AG04450 (cell line): ENCODE data around the gene ZNF14. TPM values are rescaled to one million over a fixed set of nuclear protein-coding genes. Genes with fewer than 3 reads are reported as not detected.

Source experiments
- CTCF ChIA-PET: fragments of 300-600, 350-600 bp; formaldehyde crosslinking; extraction: SDS; loops from one replicate; lab custom pipeline; 2022; ENCODE audit warnings: antibody characterized with exemption, inconsistent platforms; lab: Charles Lee
- POLR2A ChIA-PET: fragments of 350-600 bp; formaldehyde crosslinking; extraction: SDS; loops from one replicate; lab custom pipeline; 2021; ENCODE audit warnings: antibody characterized with exemption, inconsistent platforms; lab: Yijun Ruan, JAX
- DNase-seq: peaks from one replicate; pipeline ENCODE4 v3.0.0-alpha.2; 2011; ENCODE audit warnings: low read depth, low spot score
- H3K27ac ChIP-seq: one replicate; pipeline ENCODE4 v1.5.1; 2012; ENCODE audit warnings: low read depth, low read length, control low read depth
- H3K27me3 ChIP-seq: one replicate; pipeline ENCODE4 v1.6.0; 2012; ENCODE audit warnings: low read length; ENCODE audit not compliant: control insufficient read depth, insufficient read depth
- H3K4me3 ChIP-seq: 2 replicates; pipeline ENCODE4 v1.5.1; 2011; ENCODE audit warnings: mild to moderate bottlenecking, low read depth, low read length, control low read depth
- H3K9me3 ChIP-seq: 2 replicates; pipeline ENCODE4 v1.5.1; 2012; ENCODE audit warnings: low read length; ENCODE audit not compliant: control insufficient read depth, insufficient read depth
- polyA plus RNA-seq: library from polyadenylated mRNA; depleted of rRNA; stranded (reverse); fragments of >200 nt; gene quantifications from 2 replicates; pipeline ENCODE4 v1.2.3, GENCODE V29; 2011
- TF ChIP-seq, protein P1 (sequence below): IDR thresholded peaks from 2 replicates; pipeline ENCODE4 v1.5.1; 2011; ENCODE audit warnings: low read depth, low read length, control low read depth, inconsistent platforms

Gene ZNF14
- polyA plus RNA-seq, 1 experiment = 4.2 TPM

DNA sequence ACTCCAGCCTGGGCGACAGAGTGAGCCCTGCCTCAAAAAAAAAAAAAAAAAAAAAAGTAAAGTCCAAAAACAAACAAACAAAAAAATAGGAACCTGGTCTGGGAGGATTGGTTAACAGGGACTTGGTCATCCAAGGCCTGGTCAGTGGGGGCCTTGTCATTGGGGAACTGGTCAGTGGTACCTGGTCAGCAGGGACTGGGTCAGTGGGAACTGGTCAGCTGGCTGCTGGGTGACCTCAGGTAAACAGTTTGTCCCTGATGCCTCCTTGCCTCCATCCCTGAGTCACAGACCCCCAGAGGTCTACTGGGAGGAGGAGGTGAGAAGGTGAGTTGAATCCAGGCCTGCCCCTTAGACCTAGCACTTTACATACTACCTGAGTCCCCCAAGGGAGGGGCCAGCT lies 5.7 kb upstream of the ZNF14 start:
- POLR2A ChIA-PET = no interaction called here
- TF ChIP-seq, protein P1, sequence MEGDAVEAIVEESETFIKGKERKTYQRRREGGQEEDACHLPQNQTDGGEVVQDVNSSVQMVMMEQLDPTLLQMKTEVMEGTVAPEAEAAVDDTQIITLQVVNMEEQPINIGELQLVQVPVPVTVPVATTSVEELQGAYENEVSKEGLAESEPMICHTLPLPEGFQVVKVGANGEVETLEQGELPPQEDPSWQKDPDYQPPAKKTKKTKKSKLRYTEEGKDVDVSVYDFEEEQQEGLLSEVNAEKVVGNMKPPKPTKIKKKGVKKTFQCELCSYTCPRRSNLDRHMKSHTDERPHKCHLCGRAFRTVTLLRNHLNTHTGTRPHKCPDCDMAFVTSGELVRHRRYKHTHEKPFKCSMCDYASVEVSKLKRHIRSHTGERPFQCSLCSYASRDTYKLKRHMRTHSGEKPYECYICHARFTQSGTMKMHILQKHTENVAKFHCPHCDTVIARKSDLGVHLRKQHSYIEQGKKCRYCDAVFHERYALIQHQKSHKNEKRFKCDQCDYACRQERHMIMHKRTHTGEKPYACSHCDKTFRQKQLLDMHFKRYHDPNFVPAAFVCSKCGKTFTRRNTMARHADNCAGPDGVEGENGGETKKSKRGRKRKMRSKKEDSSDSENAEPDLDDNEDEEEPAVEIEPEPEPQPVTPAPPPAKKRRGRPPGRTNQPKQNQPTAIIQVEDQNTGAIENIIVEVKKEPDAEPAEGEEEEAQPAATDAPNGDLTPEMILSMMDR = no peak

DNA sequence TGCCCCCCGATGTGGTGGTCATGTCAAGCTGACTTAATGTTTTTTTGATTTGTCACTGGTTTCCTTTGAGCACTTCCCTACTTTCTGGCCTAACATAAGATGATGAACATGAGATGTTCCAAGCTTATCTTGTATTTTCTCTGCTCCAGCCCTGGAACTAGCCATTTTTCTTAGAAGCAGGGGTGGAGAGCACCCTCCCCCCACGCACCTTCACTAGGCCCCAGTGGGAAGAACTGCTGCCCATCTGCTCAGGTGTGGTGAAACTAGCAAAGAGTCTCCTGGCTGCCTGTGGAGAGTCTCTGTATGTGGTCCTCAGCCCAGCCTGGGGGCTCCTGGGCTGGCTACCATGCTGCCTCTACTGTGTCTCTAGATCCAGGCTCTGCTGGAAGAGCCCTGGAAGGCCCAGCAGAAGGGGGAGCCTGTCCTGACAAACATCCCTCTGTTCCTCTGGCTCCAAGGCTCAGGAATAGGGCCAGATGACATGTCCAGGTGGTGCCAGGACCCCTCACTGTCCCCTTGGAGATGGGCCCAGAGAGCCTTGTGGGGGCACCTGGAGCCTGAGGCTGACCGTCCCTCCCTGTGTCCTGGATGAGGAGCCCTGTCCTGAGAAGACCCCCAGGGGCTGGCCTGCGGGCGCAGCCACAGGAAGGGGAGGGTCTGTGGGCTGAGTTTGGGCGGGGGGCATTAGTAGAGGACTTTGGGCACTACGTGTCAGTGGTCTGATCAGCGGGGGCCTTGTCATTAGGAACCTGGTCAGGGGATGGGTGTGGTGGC lies 4.8 kb upstream of the ZNF14 start:
- H3K27me3 ChIP-seq = no peaks in the 10 kb centered on the region
- CTCF ChIA-PET = no interaction called here
- TF ChIP-seq, protein P1 = no peak
- POLR2A ChIA-PET = no interaction called here
- no peak overlapping the region for H3K27ac ChIP-seq
- peaks cover 58% of the 10 kb centered on the region for H3K9me3 ChIP-seq
- no peak for DNase-seq
- no peak overlapping the region for H3K4me3 ChIP-seq

More for the DNA sequence above, 5.7 kb upstream of the ZNF14 start:
- CTCF ChIA-PET = no interaction called here
- Histone ChIP-seq H3K9me3 (peaks cover 64% of the 10 kb centered on the region), H3K27me3 (no peaks in the 10 kb centered on the region), H3K4me3 (no peak overlapping the region), H3K27ac (no peak overlapping the region)
- DNase-seq = no peak

DNA sequence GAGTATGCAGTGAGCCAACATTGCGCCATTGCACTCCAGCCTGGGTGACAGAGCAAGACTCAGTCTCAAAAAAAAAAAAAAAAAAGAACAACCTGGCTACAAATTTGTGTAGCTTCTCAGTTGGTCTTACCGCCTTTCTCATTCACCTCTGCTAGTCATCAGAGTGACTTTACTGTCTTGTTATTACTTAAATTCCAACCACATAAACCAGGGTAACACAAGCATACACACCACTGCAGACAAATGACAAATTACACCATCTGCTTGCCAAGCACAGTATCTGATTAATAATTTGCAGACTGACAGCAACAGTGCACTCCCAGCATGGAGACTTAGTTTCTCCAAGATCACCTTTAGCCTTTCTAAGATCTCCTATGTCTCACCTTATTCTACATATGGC lies 11.0 kb downstream of the ZNF14 start:
- POLR2A ChIA-PET = no interaction called here
- TF ChIP-seq, protein P1 = no peak
- CTCF ChIA-PET = no interaction called here
- no peak overlapping the region for H3K27ac ChIP-seq
- no peak for DNase-seq
- H3K4me3 ChIP-seq = no peak overlapping the region
- H3K27me3 ChIP-seq = no peaks in the 10 kb centered on the region
- H3K9me3 ChIP-seq = peaks cover 33% of the 10 kb centered on the region

DNA sequence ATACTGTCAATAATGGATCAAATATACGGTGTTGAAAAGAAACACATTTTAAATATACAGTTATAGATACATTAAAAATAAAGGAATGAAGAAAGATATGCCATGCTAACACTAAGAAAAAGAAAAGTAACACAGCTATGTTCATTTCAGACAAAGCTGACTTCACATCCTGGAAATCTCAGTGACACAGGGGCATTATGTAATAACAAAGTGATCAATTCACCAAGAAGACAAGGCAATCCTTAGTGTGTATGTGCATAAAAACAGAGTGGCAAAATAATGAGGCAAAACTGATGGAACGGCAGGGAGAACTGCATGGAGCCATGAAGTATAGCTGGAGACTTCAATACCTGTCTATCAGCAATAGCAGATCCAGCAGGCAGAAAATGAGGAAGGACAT lies 13.1 kb downstream of the ZNF14 start:
- Histone ChIP-seq H3K27ac (no peak overlapping the region), H3K27me3 (no peaks in the 10 kb centered on the region), H3K9me3 (peaks cover 41% of the 10 kb centered on the region), H3K4me3 (no peak overlapping the region)
- CTCF ChIA-PET = no interaction called here
- TF ChIP-seq, protein P1 = no peak
- no peak for DNase-seq
- POLR2A ChIA-PET = no interaction called here

DNA sequence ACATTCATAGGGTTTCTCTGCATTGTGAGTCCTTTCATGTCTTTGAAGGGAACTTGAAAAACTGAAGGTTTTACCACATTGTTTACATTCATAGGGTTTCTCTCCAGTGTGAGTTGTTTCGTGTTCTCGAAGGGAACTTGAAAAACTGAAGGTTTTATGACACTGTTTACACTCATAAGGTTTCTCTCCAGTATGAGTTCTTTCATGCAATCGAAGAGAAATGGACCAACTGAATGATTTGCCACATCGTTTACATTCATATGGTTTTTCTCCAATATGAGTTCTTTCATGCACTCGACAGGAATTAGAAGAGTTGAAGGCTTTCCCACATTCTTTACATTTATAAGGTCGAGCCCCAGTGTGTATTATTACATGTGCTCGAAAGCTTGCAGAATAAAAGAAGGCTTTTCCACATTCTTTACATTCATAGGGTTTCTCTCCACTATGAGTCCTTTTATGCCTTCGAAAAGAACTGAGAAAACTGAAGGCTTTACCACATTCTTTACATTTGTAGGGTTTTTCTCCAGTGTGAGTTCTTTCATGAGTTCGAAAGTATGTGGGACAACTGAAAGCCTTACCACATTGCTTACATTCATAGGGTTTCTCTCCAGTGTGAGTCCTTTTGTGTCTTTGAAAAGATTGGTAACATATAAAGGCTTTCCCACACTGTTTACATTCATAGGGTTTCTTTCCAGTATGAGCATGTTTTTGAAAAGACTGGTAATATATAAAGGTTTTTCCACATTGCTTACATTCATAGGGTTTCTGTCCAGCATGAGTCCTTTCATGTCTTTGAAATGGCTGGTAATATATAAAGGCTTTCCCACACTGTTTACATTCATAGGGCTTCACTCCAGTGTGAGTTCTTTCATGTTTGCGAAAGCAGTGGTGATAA lies 20.7 kb downstream of the ZNF14 start:
- Histone ChIP-seq H3K4me3 (no peak overlapping the region), H3K27ac (no peak overlapping the region), H3K9me3 (peaks cover 66% of the 10 kb centered on the region), H3K27me3 (no peaks in the 10 kb centered on the region)
- ChIA-PET CTCF (no interaction called here), POLR2A (no interaction called here)
- TF ChIP-seq, protein P1 = no peak
- no peak for DNase-seq
